ENCODE results near the gene AFMID. TPM values are rescaled to one million over a fixed set of nuclear protein-coding genes. Genes with fewer than 3 reads are reported as not detected.

The AFMID gene
- total and polyA plus RNA-seq, 9 donors = 32.4 to 69.5 (median 41.2) TPM

DNA sequence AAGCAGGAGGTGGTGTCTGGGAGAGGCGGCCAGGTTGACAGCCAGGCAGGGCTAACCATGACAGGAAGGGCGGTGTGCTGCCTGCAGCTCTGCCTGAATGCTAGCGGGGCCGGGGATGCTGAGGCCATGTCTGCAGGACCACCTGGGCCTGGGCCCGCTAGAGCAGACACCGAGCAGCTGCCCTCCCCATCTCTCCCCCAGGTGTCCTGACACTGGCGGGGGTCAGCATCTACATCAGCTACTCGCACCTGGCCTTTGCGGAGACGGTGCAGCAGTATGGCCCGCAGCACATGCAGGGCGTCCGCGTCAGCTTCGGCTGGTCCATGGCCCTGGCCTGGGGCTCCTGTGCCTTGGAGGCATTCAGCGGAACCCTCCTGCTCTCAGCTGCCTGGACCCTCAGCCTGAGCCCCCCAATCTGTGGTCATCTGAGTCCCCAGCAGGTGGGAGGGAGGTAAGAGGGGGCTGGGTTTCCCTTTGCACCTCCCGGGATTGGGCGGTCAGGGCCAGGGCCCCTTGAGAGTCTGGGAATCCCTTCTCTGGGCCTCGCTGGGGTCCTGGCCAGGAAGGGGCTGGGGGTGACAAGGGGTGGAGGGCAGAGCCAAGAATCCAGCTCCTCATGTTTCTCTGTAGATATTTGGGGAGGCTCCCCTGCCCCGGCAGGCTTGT, 51.8 kb downstream of the AFMID start:
- intact Hi-C loops (cut with DNase I) = no loop called here
- WGBS, 3 donors = 89 to 91% (median 89%) methylated on average over 19 to 20 of the region's 20 CpGs
- H3K4me3 ChIP-seq = no peak overlapping the region

DNA sequence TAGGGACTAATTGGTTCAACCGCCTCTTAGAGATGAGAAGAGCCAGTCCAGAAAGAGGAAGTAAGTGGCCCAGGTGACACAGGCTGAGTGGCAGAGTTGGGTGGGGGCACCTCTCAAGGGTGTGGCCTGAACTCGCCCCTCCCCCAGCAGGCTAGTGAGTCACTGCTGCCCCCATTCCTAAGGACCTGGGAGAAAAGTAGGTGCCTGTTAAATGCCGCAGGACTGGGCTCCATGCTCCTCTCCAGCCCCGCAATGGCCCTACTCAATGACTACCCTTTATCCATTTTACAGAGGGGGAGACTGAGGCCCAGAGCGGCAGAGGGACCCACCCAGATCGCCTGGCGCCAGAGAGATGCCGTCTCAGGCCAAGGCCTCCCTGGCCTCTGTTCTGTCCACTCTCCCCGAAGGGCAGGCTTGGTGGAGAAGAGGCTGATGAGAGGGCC, 52.3 kb downstream of the AFMID start:
- Histone ChIP-seq H3K4me1 (ENCODE audit: insufficient read depth) (peaks cover 7% of the 10 kb centered on the region), H3K27me3 (no peaks in the 10 kb centered on the region), H3K27ac (no peak overlapping the region), H3K36me3 (no peaks in the 10 kb centered on the region), H3K4me3 (no peak overlapping the region), H3K9me3 (no peaks in the 10 kb centered on the region)
- intact Hi-C loops (cut with DNase I) = no loop called here
- 89 to 92% (median 90%) methylated on average over 9 of the region's 9 CpGs for WGBS, 3 donors
- TF ChIP-seq CTCF (IDR thresholded peaks at IDR 0.05) = no peak
- no peak for DNase-seq

More for the DNA sequence above, 51.8 kb downstream of the AFMID start:
- no peak for DNase-seq
- TF ChIP-seq CTCF (IDR thresholded peaks at IDR 0.05) = no peak
- TF ChIP-seq EP300 (IDR thresholded peaks at IDR 0.05) = no peak
- TF ChIP-seq POLR2A (IDR thresholded peaks at IDR 0.05) = no peak
- no peaks in the 10 kb centered on the region for H3K36me3 ChIP-seq
- H3K9me3 ChIP-seq = no peaks in the 10 kb centered on the region
- H3K27me3 ChIP-seq = no peaks in the 10 kb centered on the region
- no peak overlapping the region for H3K27ac ChIP-seq
- H3K4me1 ChIP-seq (ENCODE audit: insufficient read depth) = peaks cover 7% of the 10 kb centered on the region

- Histone ChIP-seq H3K4me1 (ENCODE audit: insufficient read depth) (peaks cover 7% of the 10 kb centered on the region), H3K4me3 (no peak overlapping the region), H3K27me3 (no peaks in the 10 kb centered on the region), H3K27ac (no peak overlapping the region), H3K36me3 (no peaks in the 10 kb centered on the region), H3K9me3 (no peaks in the 10 kb centered on the region)
- DNase-seq = no peak
- WGBS, 3 donors = 75 to 80% (median 79%) methylated on average over 12 of the region's 12 CpGs
- intact Hi-C loops (cut with DNase I) = no loop called here
- no peak for TF ChIP-seq POLR2A (IDR thresholded peaks at IDR 0.05)
- no peak for TF ChIP-seq EP300 (IDR thresholded peaks at IDR 0.05)
- no peak for TF ChIP-seq CTCF (IDR thresholded peaks at IDR 0.05)
Observed at GRCh38 chr17:78240012-78240655, 53.0 kb downstream of the AFMID start.

GRCh38 chr17:78240839-78241238, 53.7 kb downstream of the AFMID start:
- DNase-seq = no peak
- TF ChIP-seq EP300 (IDR thresholded peaks at IDR 0.05) (no peak), CTCF (IDR thresholded peaks at IDR 0.05) (no peak)
- no peak overlapping the region for H3K4me3 ChIP-seq
- intact Hi-C loops (cut with DNase I) = no loop called here
- no peaks in the 10 kb centered on the region for H3K9me3 ChIP-seq
- WGBS, 3 donors = 77 to 86% (median 83%) methylated on average over 9 of the region's 9 CpGs
- no peaks in the 10 kb centered on the region for H3K27me3 ChIP-seq
- no peaks in the 10 kb centered on the region for H3K36me3 ChIP-seq
- no peak overlapping the region for H3K27ac ChIP-seq
- H3K4me1 ChIP-seq (ENCODE audit: insufficient read depth) = peaks cover 7% of the 10 kb centered on the region

All from ovary (tissue), 9 donors.